Camera-type eye (tissue), 1 donor: Measurements from ENCODE around the gene RAB43. TPM values are rescaled to one million over a fixed set of nuclear protein-coding genes. Genes with fewer than 3 reads are reported as not detected.

Experiments
- total RNA-seq: library from RNA; depleted of rRNA; stranded (reverse); fragments of >200 nt; gene quantifications from one replicate; pipeline ENCODE4 v1.2.3, GENCODE V29; 2014

Gene RAB43
- total RNA-seq, result 8.6 TPM

DNA sequence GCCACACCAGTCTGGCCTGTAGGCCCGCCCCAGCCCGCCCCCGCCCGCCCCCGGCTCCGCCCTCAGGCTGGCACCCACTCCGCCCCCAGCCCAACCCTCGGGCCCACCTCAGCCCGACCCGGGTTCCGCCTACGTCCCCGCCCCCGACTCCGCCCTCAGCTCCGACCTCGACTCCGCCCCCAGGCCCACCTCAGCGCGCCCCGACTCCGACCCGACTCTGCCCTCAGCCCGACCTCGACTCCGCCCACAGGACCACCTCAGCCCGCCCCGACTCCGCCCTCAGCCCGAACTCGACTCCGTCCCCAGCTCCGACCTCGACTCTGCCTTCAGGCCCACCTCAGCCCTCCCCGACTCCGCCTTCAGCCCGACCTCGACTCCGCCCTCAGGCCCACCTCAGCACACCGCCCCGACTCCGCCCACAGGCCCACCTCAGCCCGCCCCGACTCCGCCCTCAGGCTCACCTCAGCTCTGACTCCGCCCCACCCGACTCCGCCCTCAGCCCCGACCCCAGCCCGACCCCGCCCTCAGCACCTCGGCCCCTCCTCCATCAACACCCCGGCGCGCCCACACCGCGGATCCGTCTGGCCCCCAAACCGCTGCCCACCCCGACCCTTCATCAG lies at the start of gene RAB43:
TSS of gene RAB43 (minus strand) at position 13 of the 620 bp plus-strand sequence. CDS start 315 bp downstream, outside the sequence.

DNA sequence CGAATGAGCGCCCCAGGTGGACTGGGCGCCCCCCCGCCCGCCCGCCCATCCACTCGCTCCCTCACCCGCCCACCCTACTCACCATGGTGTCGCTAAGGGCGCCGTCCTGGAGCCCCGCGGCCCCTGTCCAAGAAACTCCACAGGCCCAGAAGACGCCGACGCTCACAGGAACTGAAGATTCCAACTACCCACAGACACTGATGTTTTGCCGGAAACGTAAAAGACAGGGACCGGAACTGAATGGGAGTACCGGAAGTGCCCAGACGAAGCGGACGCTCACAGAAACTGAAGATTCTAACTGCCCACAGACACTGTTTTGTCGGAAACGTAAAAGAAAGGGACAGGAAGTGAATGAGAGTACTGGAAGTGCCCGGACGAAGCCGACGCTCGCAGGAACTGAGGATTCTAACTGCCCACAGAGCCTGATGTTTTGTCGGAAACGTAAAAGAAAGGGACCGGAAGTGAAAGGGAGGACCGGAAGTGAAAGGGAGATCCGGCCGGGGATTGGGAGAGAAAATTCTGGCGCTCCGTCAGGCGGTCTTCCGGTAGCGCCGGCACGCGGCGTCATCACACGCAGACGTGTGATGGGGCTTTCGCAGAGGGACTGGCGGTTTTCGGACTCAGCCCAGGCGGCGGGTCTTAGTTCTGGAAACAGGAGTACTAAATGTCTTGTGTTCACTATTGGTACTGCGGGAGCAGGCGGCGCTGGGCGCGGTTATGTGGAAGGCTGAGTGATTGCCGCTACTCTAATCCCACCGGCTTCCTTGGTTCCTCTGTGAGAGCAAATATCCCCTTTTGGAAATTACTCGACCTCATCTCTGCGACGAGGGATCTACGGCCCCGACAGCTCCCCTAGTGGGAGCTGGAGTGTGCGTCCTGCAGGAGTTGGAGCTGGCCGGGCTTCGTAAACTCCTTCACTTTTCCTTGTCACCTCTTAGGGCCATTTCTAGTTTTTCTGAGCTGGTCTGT lies 39.6 kb upstream of the RAB43 start, which contains the start of gene ISY1:
TSS of gene ISY1 (minus strand) at position 173 of the 969 bp plus-strand sequence. CDS start at position 85, 88 bp downstream.

DNA sequence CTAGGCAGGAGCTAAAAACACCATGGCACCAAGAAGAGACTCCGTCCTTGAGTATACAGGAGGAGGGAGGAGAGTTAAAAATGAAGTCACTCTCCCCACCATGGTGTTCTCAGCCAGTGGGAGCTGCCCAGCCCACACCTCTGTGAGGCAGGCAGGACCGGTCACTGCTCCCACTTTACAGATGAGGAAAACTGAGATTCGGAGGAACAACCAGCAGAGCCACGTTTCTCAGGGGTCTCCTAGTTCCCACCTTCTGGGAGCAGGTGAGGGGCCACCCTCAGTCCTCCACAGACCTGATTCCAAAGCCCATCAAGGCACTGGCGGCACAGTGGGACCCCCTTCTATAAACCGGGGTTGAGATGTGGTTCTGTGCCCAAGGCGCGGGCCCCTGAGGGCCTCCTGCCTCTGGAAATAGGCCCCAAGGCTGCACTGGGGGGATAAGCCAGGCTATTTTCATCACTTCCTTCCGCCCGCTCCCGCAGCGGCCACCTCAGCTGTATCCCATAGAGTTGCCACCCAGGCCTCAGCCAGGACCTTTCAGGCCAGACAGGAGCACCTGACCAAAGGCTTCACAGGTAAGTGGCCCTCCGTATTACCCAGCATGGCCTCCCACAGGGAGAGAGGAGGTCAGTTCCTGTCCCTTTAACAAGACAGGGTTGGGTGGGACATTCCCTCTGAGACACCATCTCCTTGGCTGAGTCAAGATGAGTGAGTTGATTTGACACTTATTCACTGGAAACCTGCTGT lies 61.2 kb downstream of the RAB43 start, which contains the start of gene GP9:
TSS of gene GP9 (plus strand) at position 504 of the 747 bp plus-strand sequence. CDS start 961 bp downstream, outside the sequence.

Other genes with a start within 250 kb of the RAB43 start
- 73.8 TPM for gene ACAD9, start 242.2 kb downstream of the RAB43 start, total RNA-seq
- 1.3 TPM for gene CFAP92, start 127.7 kb downstream of the RAB43 start, total RNA-seq
- gene EFCC1, start 120.5 kb downstream of the RAB43 start, total RNA-seq, result 1.1 TPM
- gene GP9, start 61.0 kb downstream of the RAB43 start, total RNA-seq, result 1.2 TPM
- 24.4 TPM for gene ISY1, start 39.3 kb upstream of the RAB43 start, total RNA-seq
- 337 TPM for gene CNBP, start 62.1 kb upstream of the RAB43 start, total RNA-seq
- 122 TPM for gene COPG1, start 127.8 kb upstream of the RAB43 start, total RNA-seq
- 35.2 TPM for gene HMCES, start 157.1 kb upstream of the RAB43 start, total RNA-seq